SK-N-SH (cell line): ENCODE results near the gene GABRB1. TPM values are rescaled to one million over a fixed set of nuclear protein-coding genes. Genes with fewer than 3 reads are reported as not detected.

Experiments
- CTCF ChIA-PET: fragments of 300-600, 350-600 bp; formaldehyde crosslinking; extraction: SDS; loops from one replicate; lab custom pipeline; 2021; lab: Yijun Ruan, JAX
- POLR2A ChIA-PET: fragments of 350-600 bp; sonication (Branson Sonifier 250); formaldehyde crosslinking; extraction: SDS; loops from one replicate; lab custom pipeline; 2020; ENCODE audit warnings: antibody characterized with exemption, inconsistent platforms; lab: Yijun Ruan, JAX
- DNase-seq: peaks from one replicate; pipeline ENCODE4 v3.0.0; 2012
- H2AFZ ChIP-seq: fragments of 200-600 bp; sonication (generic); 2 replicates; pipeline ENCODE4 v1.8.1; 2016; ENCODE audit warnings: antibody characterized with exemption, mild to moderate bottlenecking, low read depth
- H3F3A ChIP-seq: fragments of 200-600 bp; sonication (generic); replicated peaks from 2 replicates; pipeline ENCODE3; 2016; ENCODE audit warnings: antibody characterized with exemption, mild to moderate bottlenecking; ENCODE audit not compliant: insufficient read depth
- H3K27ac ChIP-seq, 2 experiments: fragments of 200-500 bp in 1 of 2; fragments of 200-600 bp in 1 of 2; sonication (Bioruptor generic) in 1 of 2; sonication (generic), shearing (Covaris generic) in 1 of 2; 2 replicates each; pipeline versions ENCODE4 v1.5.1 to v1.6.1; 2014 to 2016; ENCODE audit warnings: low read depth in 2 of 2, inconsistent platforms in 1 of 2, low read length in 1 of 2, mild to moderate bottlenecking in 1 of 2, mixed read lengths in 1 of 2
- H3K27me3 ChIP-seq: fragments of 200-600 bp; sonication (generic), shearing (Covaris generic); 2 replicates; pipeline ENCODE4 v1.6.1; 2016; ENCODE audit warnings: mixed run types; ENCODE audit not compliant: insufficient read depth
- H3K36me3 ChIP-seq, 2 experiments: fragments of 200-500 bp in 1 of 2; fragments of 200-600 bp in 1 of 2; sonication (Bioruptor generic) in 1 of 2; sonication (generic) in 1 of 2; replicated peaks in 1 of 2; 2 replicates each; pipeline versions ENCODE3 to v1.5.1; 2014 to 2016; ENCODE audit warnings: low read length in 1 of 2, mild to moderate bottlenecking in 1 of 2; ENCODE audit not compliant: insufficient read depth in 2 of 2, control insufficient read depth in 1 of 2
- H3K4me1 ChIP-seq, 2 experiments: fragments of 200-500 bp in 1 of 2; fragments of 200-600 bp in 1 of 2; sonication (Bioruptor generic) in 1 of 2; sonication (generic), shearing (Covaris generic) in 1 of 2; 2 replicates each; pipeline versions ENCODE4 v1.5.1 to v1.6.1; 2014 to 2016; ENCODE audit warnings: low read depth in 1 of 2, low read length in 1 of 2, mixed run types in 1 of 2; ENCODE audit not compliant: insufficient read depth in 2 of 2, control insufficient read depth in 1 of 2
- H3K4me2 ChIP-seq: fragments of 200-600 bp; sonication (generic), shearing (Covaris generic); 2 replicates; pipeline ENCODE4 v1.6.1; 2017; ENCODE audit warnings: mixed run types
- H3K4me3 ChIP-seq, 2 experiments: fragments of 200-500 bp in 1 of 2; fragments of 200-600 bp in 1 of 2; sonication (Bioruptor generic) in 1 of 2; sonication (generic), shearing (Covaris generic) in 1 of 2; 2 replicates each; pipeline versions ENCODE4 v1.5.1 to v1.8.1; 2014 to 2016; ENCODE audit warnings: low read depth in 2 of 2, inconsistent platforms in 1 of 2, low read length in 1 of 2, mild to moderate bottlenecking in 1 of 2, mixed read lengths in 1 of 2, moderate library complexity in 1 of 2
- H3K79me2 ChIP-seq: fragments of 200-600 bp; sonication (generic); 2 replicates; pipeline ENCODE4 v1.8.1; 2017; ENCODE audit warnings: mild to moderate bottlenecking; ENCODE audit not compliant: insufficient read depth
- H3K9ac ChIP-seq: fragments of 200-600 bp; sonication (generic); 2 replicates; pipeline ENCODE4 v1.6.1; 2017; ENCODE audit warnings: mixed run types
- H3K9me2 ChIP-seq: fragments of 200-600 bp; sonication (generic); 2 replicates; pipeline ENCODE4 v1.6.1; 2017; ENCODE audit warnings: mixed run types
- H3K9me3 ChIP-seq: fragments of 200-600 bp; sonication (generic); 2 replicates; pipeline ENCODE4 v1.6.1; 2017; ENCODE audit warnings: mixed run types, mild to moderate bottlenecking, moderate library complexity
- H4K20me1 ChIP-seq: fragments of 200-600 bp; sonication (generic); 2 replicates; pipeline ENCODE4 v1.6.1; 2017; ENCODE audit warnings: mild to moderate bottlenecking, mixed run types; ENCODE audit not compliant: insufficient read depth
- EP300 ChIP-seq, 2 experiments: IDR thresholded peaks; 2 replicates each; pipeline versions ENCODE4 v1.4.0 to v1.6.1; 2012; ENCODE audit warnings: borderline replicate concordance in 1 of 2, low read depth in 1 of 2, low read length in 1 of 2
- EZH2phosphoT487 ChIP-seq: fragments of 200-600 bp; sonication (generic); IDR thresholded peaks from 2 replicates; pipeline ENCODE4 v1.6.1; 2017; ENCODE audit warnings: low read depth, mixed run types, mild to moderate bottlenecking, antibody characterized with exemption, moderate library complexity, borderline replicate concordance
- FOXM1 ChIP-seq: IDR thresholded peaks from 2 replicates; pipeline ENCODE4 v1.4.0; 2012; ENCODE audit warnings: low read depth, mild to moderate bottlenecking
- GATA2 ChIP-seq: sonication (generic); formaldehyde crosslinking; IDR thresholded peaks from 2 replicates; pipeline ENCODE4 v1.5.0; 2020; ENCODE audit warnings: mild to moderate bottlenecking, missing genetic modification reagents
- IRF3 ChIP-seq: fragments of 150-350 bp; IDR thresholded peaks from 2 replicates; pipeline ENCODE4 v1.6.1; 2016; ENCODE audit warnings: mild to moderate bottlenecking, low read depth, low read length
- MEF2A ChIP-seq: IDR thresholded peaks from 2 replicates; pipeline ENCODE4 v1.4.0; 2012; ENCODE audit warnings: low read depth, borderline replicate concordance
- MXI1 ChIP-seq: IDR thresholded peaks from 2 replicates; pipeline ENCODE4 v1.6.1; 2012; ENCODE audit warnings: mild to moderate bottlenecking, low read depth, low read length, improper control_type of control experiment
- NFIC ChIP-seq: IDR thresholded peaks from 2 replicates; pipeline ENCODE4 v1.4.0; 2012; ENCODE audit warnings: borderline replicate concordance
- PBX3 ChIP-seq: IDR thresholded peaks from 2 replicates; pipeline ENCODE4; 2012
- REST ChIP-seq: IDR thresholded peaks from 2 replicates; pipeline ENCODE4 v1.6.1; 2012; ENCODE audit warnings: mild to moderate bottlenecking, low read depth, low read length, moderate library complexity
- TEAD4 ChIP-seq: IDR thresholded peaks from 2 replicates; pipeline ENCODE4 v1.4.0; 2012; ENCODE audit warnings: mild to moderate bottlenecking, borderline replicate concordance; ENCODE audit not compliant: insufficient read depth
- USF2 ChIP-seq: fragments of 150-350 bp; IDR thresholded peaks from 2 replicates; pipeline ENCODE4 v1.6.1; 2017; ENCODE audit warnings: antibody characterized with exemption, low read length, low read depth, borderline replicate concordance
- WGBS: methylation state at CpG from one replicate; pipeline ENCODE4 v1.1.6; 2017; ENCODE audit warnings: low lambda C conversion rate; 5-methylcytosine and 5-hydroxymethylcytosine counted together
- polyA plus RNA-seq, 3 experiments: library from polyadenylated mRNA; depleted of rRNA; stranded (reverse); fragments of >200 nt; gene quantifications; 2 replicates each; pipeline ENCODE4 v1.2.3, GENCODE V29; 2012

Gene GABRB1
- polyA plus RNA-seq, 1 of the 3 experiments (the other 2 are of a cell fraction) = not detected

GRCh38 chr4:46993075-46994006 is 38.0 kb upstream of the GABRB1 start, which contains the start of gene GABRA4:
TSS of gene GABRA4 (minus strand) at chr4:46993581. CDS start at chr4:46993424, 157 bp downstream.
- no peaks in the 10 kb centered on the region for H3K36me3 ChIP-seq
- H3K4me2 ChIP-seq = peak within 1 kb of the TSS; percentile 69
- TF ChIP-seq EZH2phosphoT487 (no peak), MEF2A (no peak), NFIC (no peak), FOXM1 (no peak), MXI1 (no peak), REST (no peak), EP300 (IDR thresholded peaks at IDR 0.05; ENCODE audit: borderline replicate concordance in 1 of 2, low read depth in 1 of 2, low read length in 1 of 2) (no peak), USF2 (no peak), TEAD4 (no peak), PBX3 (no peak), GATA2 (CRISPR knock-in tag) (no peak), IRF3 (no peak)
- H4K20me1 ChIP-seq = no peaks in the 10 kb centered on the region
- H3F3A ChIP-seq = no peaks in the 10 kb centered on the region
- H3K79me2 ChIP-seq = no peaks in the 10 kb centered on the region
- no peak within 1 kb of the TSS for H3K27ac ChIP-seq
- H3K9ac ChIP-seq = no peak within 1 kb of the TSS
- POLR2A ChIA-PET = no interaction called here
- no peak for DNase-seq
- H3K9me2 ChIP-seq = no peaks in the 10 kb centered on the region
- no peaks in the 10 kb centered on the region for H3K9me3 ChIP-seq
- no peaks in the 10 kb centered on the region; a peak in 1 of 4 replicates for H3K4me1 ChIP-seq
- CTCF ChIA-PET = no interaction called here
- peak within 1 kb of the TSS in 1 of 2 experiments; percentile 41; a peak in 2 of 4 replicates for H3K4me3 ChIP-seq
- no peak within 1 kb of the TSS; the same call in 1 of the 2 replicates for H2AFZ ChIP-seq
- peaks cover 44% of the 10 kb centered on the region for H3K27me3 ChIP-seq
- WGBS = 18% methylated on average over 40 of the region's 67 CpGs
